Endometrial microvascular endothelial cells (primary cell): ENCODE data around the gene TF. TPM values are rescaled to one million over a fixed set of nuclear protein-coding genes. Genes with fewer than 3 reads are reported as not detected.

Experiments
- in situ Hi-C: cut with HindIII; loops from 2 replicates; pipeline ENCODE4 v1.10.0; 2017; ENCODE audit warnings: low sequenced_read_pairs, low pct_unique_long_range_greater_than_20kb; ENCODE audit errors: inconsistent ontology term
- total RNA-seq: library from RNA; depleted of rRNA; stranded (reverse); fragments of >200 nt; gene quantifications from one replicate; pipeline ENCODE4 v1.2.3, GENCODE V29; 2015; ENCODE audit errors: inconsistent ontology term

Gene TF
- total RNA-seq, 1 donor from 2014 or later: not detected

GRCh38 chr3:133828576-133829309 is 82.5 kb downstream of the TF start:
- in situ Hi-C loops: no loop called here

GRCh38 chr3:133829310-133829707 is 83.1 kb downstream of the TF start:
- in situ Hi-C loops: no loop called here

- in situ Hi-C loops: no loop called here
Measured at GRCh38 chr3:133830071-133830470, 83.9 kb downstream of the TF start.

GRCh38 chr3:133831966-133832801 is 86.0 kb downstream of the TF start:
- in situ Hi-C loops: no loop called here

- in situ Hi-C loops: no loop called here
Measured at GRCh38 chr3:133832802-133833144, 86.6 kb downstream of the TF start.

- in situ Hi-C loops: no loop called here
Measured at GRCh38 chr3:133833267-133833666, 87.1 kb downstream of the TF start.

- in situ Hi-C loops: no loop called here
Measured at GRCh38 chr3:133833880-133834620, 87.9 kb downstream of the TF start.

- in situ Hi-C loops: no loop called here
Measured at GRCh38 chr3:133834621-133835417, 88.6 kb downstream of the TF start.

- in situ Hi-C loops: no loop called here
Measured at GRCh38 chr3:133835418-133835743, 89.2 kb downstream of the TF start.

- in situ Hi-C loops: no loop called here
Measured at GRCh38 chr3:133835961-133836360, 89.8 kb downstream of the TF start.

- in situ Hi-C loops: no loop called here
Measured at GRCh38 chr3:133836497-133837158, 90.4 kb downstream of the TF start.

GRCh38 chr3:133837487-133838295 is 91.5 kb downstream of the TF start:
- in situ Hi-C loops: no loop called here

GRCh38 chr3:133838296-133838789 is 92.2 kb downstream of the TF start:
- in situ Hi-C loops: no loop called here

- in situ Hi-C loops: no loop called here
Measured at GRCh38 chr3:133838916-133839800, 93.0 kb downstream of the TF start.

- in situ Hi-C loops: no loop called here
Measured at GRCh38 chr3:133840055-133840737, 94.0 kb downstream of the TF start.

- in situ Hi-C loops: no loop called here
Measured at GRCh38 chr3:133840767-133841166, 94.6 kb downstream of the TF start.
